Activated gamma-delta T cell (primary cell): ENCODE data around the gene ATG4B.

Source experiments
- DNase-seq: peaks from one replicate; lab custom pipeline; 2025; lab: John Stamatoyannopoulos, UW

Gene ATG4B

GRCh38 chr2:241613017-241613780 lies 24.3 kb upstream of the ATG4B start:
- DNase-seq = no peak

- DNase-seq = no peak
Observed at GRCh38 chr2:241615041-241615440, 22.5 kb upstream of the ATG4B start.

GRCh38 chr2:241615522-241616052 lies 21.9 kb upstream of the ATG4B start:
- DNase-seq = no peak

GRCh38 chr2:241616168-241617125 lies 21.0 kb upstream of the ATG4B start:
- DNase-seq = no peak

GRCh38 chr2:241617431-241618154 lies 19.9 kb upstream of the ATG4B start:
- DNase-seq = no peak

GRCh38 chr2:241618296-241618805 lies 19.1 kb upstream of the ATG4B start:
- DNase-seq = no peak

- DNase-seq = no peak
Observed at GRCh38 chr2:241618829-241619228, 18.7 kb upstream of the ATG4B start.

GRCh38 chr2:241619597-241620418 lies 17.7 kb upstream of the ATG4B start:
- DNase-seq = no peak

- DNase-seq = no peak
Observed at GRCh38 chr2:241620419-241620769, 17.1 kb upstream of the ATG4B start.

- no peak for DNase-seq
Observed at GRCh38 chr2:241627675-241628074, 9.8 kb upstream of the ATG4B start.

GRCh38 chr2:241629762-241630435 lies 7.6 kb upstream of the ATG4B start:
- no peak for DNase-seq

- no peak for DNase-seq
Observed at GRCh38 chr2:241632478-241633325, 4.8 kb upstream of the ATG4B start.

GRCh38 chr2:241633561-241633960 lies 3.9 kb upstream of the ATG4B start:
- DNase-seq = no peak

GRCh38 chr2:241635756-241636155 lies 1.7 kb upstream of the ATG4B start:
- no peak for DNase-seq

GRCh38 chr2:241636182-241637017 lies 1.1 kb upstream of the ATG4B start:
- DNase-seq = peak; percentile 30

- no peak for DNase-seq
Observed at GRCh38 chr2:241637795-241638660, 535 bp downstream of the ATG4B start.

GRCh38 chr2:241638940-241639339 lies 1.4 kb downstream of the ATG4B start:
- no peak for DNase-seq

GRCh38 chr2:241639385-241639784 lies 1.9 kb downstream of the ATG4B start:
- DNase-seq = no peak
